HG02970 (cell line): ENCODE data around the gene OR5T3.
"Not testable (repeated sequence)": the region's sequence is repeated elsewhere in the genome, so short reads cannot be mapped to it uniquely, and the experiment has no call there.

Experiments
- ATAC-seq: cut with Tn5 transposase; IDR thresholded peaks from one replicate; pipeline ENCODE4 v1.9.1; 2021; ENCODE audit warnings: mild to moderate bottlenecking, moderate library complexity, moderate number of reproducible peaks; ENCODE audit not compliant: unreplicated experiment, low FRiP score

OR5T3 gene

DNA sequence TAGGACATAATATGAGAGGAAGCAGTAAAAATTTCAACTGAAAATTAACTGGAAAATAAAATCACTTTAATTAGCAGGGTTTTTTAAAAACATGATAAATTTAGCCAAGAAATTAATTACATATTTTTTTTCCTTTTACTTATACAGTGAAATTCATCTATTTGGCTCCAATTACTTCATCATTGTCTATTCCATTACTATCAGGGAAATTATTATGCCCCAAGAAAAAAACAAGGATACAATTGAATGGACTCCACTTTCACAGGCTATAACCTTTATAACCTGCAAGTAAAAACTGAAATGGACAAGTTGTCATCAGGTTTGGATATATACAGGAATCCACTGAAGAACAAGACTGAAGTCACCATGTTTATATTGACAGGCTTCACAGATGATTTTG, at the start of gene OR5T3:
OR5T3 (plus strand) TSS at position 301 of the 400 bp plus-strand sequence; CDS start at position 301, 0 bp downstream.
- ATAC-seq, result no peak

DNA sequence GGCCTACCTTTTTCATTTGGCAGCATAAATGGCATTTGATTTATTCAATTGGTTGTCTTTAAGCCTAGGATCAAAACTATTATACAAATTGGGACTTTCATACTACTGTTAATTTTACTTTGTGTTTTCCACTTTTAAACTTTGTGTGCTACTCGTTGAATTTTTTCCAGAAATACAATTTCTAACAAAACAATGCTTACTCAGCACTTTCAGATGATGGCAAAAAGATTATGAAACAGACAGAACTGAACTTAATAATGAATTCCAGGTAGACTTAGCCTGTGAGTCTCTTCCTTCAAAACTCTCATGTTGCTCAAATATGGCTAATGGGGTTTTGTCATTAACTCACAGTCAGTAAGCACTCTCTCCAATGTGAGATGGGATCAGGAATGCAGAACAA, 44.3 kb upstream of the OR5T3 start:
- ATAC-seq, result no peak

DNA sequence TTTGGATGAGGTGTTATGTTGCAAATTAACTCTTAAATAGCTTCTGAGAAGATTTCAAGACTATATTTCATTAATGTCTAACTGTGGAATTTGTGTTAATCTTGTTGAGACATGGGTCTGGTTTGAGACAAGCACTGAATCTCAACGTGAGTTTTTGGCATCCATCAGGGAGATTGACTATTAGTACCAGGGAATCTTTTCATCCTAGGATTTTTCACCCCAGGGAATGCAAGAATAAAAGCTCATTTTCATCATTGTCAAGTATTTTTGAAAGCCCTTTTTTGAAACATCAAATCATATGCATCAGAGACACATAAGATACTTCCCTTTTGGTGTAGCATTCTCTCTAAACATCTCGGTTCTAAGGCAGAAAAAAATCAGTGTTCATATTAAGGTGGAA, 37.5 kb upstream of the OR5T3 start:
- no peak for ATAC-seq

DNA sequence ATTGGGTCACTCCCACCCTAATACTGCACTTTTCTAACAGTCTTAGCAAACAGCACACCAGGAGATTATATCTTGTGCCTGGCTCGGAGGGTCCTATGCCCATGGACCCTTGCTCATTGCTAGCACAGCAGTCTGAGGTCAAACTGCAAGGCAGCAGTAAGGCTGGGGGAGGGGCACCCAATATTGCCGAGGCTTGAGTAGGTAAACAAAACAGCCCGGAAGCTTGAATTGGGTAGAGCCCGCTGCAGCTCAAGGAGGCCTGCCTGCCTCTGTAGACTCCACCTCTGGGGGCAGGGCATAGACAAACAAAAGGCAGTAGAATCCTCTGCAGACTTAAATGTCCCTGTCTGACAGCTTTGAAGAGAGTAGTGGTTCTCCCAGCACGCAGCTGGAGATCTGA, 32.3 kb upstream of the OR5T3 start:
- not testable (repeated sequence) for ATAC-seq

DNA sequence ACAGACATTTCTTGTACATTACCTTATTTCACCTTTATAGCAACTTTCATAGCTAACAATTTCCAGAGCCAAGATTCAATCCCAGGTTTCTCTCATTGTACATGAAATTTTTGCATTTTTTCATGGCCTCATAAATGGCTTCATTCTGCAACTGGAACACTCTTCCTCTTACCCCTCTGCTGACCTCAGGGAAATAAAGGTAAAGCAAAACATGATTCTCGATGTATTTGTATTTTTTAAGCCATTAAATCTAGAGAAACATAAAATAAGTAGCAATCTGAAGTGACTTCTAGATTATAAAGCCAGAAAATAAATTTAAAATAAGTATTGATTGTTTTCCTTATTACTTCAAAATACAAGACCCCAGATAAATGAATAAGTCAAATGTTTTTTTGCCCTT, 17.9 kb upstream of the OR5T3 start, which contains the start of gene OR5T2:
OR5T2 (minus strand) TSS at position 101 of the 400 bp plus-strand sequence. CDS start 1,193 bp downstream, outside the sequence.
- no peak for ATAC-seq

DNA sequence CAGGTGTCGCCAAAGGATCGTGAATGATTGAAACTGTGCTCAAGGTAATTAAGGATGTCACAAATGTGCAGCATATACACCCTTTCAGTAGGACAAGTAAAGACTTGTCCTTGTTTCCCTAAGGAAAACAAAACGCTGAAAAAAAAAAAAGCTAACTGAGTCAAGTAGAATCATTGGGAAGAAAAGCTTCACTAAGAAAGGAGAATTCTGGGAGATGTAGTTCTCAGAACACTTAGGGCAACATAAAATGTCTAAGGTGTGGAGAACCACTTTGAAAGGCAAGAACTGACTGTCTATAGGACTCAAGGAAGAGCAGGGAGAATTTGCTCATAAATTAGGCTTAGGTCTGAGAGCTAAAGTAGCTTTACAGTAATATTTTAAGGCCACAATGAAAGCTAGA, 19.0 kb downstream of the OR5T3 start:
- ATAC-seq, result no peak

DNA sequence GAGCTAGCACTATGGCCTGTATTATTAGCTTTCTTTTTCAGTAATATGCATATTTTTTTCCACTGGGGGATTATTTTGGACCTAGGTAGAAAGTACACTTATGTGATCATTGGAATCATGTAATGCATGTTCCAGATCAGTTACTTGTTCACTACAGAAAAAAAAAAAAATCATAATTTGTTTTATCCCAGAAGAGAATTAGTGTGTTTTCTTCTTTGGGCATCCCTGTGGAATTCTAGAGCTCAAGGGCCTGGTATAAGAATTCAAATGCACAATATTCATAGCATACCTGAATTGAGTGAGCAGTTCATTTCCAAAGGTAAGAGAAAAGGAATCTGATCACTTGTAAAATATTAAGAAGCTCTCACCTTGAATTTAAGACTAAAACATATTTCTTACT, 21.8 kb downstream of the OR5T3 start, which contains the start of gene OR5T1:
OR5T1 (plus strand) TSS at position 301 of the 400 bp plus-strand sequence. CDS start 1,485 bp downstream, outside the sequence.
- ATAC-seq, result no peak

DNA sequence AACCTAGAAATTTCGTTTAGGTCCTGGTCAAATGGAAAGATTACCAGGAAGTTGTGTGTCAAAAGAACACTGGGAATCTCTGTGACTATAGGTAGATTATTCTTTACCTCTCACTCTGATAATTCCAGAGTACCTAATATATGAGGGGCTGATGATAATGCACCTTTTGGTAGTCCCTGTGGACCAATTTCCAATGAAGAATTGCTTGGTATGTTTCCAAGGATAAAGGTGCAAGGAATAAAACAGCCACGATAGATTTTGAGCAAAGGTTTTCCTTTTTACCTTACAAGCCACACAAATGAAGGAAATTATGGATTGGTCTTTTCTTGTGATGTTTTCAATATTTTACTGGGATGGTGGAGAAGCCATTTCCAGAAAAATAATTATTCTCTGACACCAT, 40.1 kb downstream of the OR5T3 start, which contains the start of gene OR8H1:
OR8H1 (minus strand) TSS at position 101 of the 400 bp plus-strand sequence. CDS start 1,192 bp downstream, outside the sequence.
- ATAC-seq, result no peak

DNA sequence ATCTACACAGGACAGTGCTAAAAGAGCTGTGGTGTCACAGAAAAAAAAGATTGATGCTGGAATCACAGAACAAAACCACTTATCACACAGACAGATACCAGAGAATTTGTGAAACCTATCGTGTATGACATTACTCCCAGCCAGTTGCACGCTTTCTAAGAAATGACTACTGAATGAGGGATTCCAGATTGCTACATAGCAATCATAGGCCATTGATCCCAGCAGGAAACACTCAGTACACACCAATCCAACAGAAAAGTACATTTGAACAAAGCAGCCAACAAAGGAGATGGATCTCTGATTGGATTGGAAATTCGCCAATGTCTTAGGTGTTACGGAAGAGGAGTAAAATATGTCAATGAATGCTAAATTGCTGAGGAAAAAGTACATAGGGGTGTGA, 44.8 kb downstream of the OR5T3 start:
- no peak for ATAC-seq
